HG03520 (cell line): ENCODE results near the gene PPP1CB.
"Not testable (repeated sequence)": the region's sequence is repeated elsewhere in the genome, so short reads cannot be mapped to it uniquely, and the experiment has no call there.

Experiments
- ATAC-seq: cut with Tn5 transposase; IDR thresholded peaks from one replicate; pipeline ENCODE4 v1.9.1; 2021; ENCODE audit warnings: mild to moderate bottlenecking, moderate library complexity; ENCODE audit not compliant: unreplicated experiment

Gene PPP1CB

GRCh38 chr2:28742619-28743018 lies 9.0 kb upstream of the PPP1CB start:
- ATAC-seq, result not testable (repeated sequence)

- no peak for ATAC-seq
These were observed 6.4 kb upstream of the PPP1CB start for GRCh38 chr2:28745225-28745624.

GRCh38 chr2:28745876-28746275 lies 5.8 kb upstream of the PPP1CB start:
- ATAC-seq, result no peak

DNA sequence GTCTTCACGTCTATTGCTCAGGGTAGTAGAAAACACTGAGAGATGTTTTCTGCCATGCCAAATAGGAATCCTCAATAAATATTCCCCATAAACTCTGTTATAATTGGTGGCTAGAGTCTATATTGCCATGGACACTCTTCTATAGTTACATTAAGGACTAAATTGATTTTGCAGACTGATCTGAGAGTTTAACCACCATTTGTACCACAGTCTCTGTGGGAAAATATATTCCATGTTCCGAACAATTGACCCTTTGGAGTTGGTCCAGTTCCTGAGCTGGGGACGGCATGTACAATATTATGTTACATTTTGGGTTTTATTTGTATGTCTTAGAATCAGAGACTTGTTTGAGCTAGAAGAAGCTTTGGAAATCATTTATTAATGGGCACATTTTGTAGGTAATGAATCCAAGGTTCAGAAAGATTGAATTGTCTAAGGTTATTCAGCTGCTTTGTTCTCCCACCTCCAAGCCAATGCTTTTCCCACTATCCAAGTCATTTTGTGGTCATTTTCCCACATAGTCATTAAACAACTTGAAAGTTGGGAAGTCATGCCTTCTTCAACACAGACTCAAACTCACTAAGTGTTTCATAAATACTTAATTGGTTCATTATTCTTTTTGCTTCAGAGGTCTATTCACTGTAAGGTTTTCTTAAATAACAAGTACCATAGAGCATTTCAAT lies 5.1 kb upstream of the PPP1CB start:
- ATAC-seq, result no peak

GRCh38 chr2:28747714-28748113 lies 3.9 kb upstream of the PPP1CB start:
- ATAC-seq, result no peak

- no peak for ATAC-seq
These were observed 3.5 kb upstream of the PPP1CB start for GRCh38 chr2:28748176-28748575.

- no peak for ATAC-seq
These were observed 2.7 kb upstream of the PPP1CB start for GRCh38 chr2:28748941-28749340.

DNA sequence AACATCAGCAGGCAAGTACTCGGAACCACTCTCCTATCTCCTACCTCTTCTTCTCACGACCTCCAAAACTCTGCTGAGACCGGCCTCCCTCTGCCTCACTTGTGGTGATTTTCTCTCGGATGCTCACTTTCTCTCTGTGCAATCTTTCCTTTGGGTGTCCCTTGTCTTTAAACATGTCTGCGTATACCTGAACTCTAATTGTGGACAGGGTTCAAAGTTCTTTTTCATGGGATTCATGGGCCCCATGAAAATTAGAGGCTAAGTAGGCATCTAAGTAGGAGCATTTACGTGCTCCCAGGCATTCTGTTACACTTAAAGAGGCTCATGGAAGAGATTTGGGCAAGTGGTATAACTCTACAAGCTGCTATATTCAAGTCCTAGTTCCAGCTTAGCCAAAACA lies 2.1 kb upstream of the PPP1CB start:
- ATAC-seq, result no peak

- no peak for ATAC-seq
These were observed 1.0 kb upstream of the PPP1CB start for GRCh38 chr2:28750316-28751251.

DNA sequence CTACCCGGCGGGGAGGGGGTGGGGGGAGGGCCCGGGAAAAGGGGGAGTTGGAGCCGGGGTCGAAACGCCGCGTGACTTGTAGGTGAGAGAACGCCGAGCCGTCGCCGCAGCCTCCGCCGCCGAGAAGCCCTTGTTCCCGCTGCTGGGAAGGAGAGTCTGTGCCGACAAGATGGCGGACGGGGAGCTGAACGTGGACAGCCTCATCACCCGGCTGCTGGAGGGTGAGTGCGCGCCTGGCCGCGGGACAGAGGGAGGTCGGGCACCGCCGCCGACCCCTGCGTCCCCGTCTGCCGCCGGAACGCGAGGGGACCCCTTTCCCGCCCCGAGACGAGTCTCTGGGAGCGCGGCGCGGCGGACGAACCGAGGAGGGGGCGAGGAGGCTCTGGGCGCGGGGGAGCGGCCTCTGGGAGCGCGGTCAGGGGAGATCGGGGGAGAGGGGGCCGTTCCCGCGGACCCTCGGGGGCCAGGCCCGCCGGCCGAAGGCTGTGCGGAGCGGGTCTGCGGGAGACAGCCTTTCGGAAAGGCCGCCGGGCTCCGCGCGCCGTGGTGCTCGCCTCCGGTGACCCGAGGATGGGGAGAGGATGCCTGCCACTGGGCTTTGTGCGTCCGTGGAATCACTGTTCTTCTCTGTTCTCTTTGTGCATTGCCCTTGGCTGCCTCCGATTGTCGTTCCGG lies 463 bp downstream of the PPP1CB start:
- peak; percentile 25 for ATAC-seq

GRCh38 chr2:28752631-28753376 lies 1.2 kb downstream of the PPP1CB start:
- ATAC-seq, result no peak

DNA sequence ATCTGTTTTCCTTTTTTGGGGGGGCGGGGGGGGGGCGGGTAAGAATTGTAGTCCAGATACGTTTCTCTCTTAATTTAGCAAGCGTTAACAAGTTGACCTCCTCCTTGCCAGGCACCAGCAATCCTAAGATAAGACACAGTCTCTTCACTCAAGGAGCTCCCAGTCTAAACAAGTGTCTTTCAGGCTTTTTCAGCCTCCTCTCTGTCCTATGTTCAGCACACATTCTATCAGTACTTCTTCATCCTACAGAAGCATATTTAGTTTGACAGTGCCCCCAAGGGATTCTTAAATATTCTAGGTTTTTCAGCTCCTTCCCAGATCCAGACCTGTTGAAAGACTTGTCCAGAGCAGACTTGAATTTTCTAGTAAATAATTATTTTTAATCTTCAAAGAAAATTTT lies 2.7 kb downstream of the PPP1CB start:
- ATAC-seq, result no peak

- ATAC-seq, result no peak
These were observed 3.8 kb downstream of the PPP1CB start for GRCh38 chr2:28755421-28755820.

GRCh38 chr2:28758459-28758858 lies 6.8 kb downstream of the PPP1CB start:
- no peak for ATAC-seq

- ATAC-seq, result no peak
These were observed 9.8 kb downstream of the PPP1CB start for GRCh38 chr2:28761420-28761819.

DNA sequence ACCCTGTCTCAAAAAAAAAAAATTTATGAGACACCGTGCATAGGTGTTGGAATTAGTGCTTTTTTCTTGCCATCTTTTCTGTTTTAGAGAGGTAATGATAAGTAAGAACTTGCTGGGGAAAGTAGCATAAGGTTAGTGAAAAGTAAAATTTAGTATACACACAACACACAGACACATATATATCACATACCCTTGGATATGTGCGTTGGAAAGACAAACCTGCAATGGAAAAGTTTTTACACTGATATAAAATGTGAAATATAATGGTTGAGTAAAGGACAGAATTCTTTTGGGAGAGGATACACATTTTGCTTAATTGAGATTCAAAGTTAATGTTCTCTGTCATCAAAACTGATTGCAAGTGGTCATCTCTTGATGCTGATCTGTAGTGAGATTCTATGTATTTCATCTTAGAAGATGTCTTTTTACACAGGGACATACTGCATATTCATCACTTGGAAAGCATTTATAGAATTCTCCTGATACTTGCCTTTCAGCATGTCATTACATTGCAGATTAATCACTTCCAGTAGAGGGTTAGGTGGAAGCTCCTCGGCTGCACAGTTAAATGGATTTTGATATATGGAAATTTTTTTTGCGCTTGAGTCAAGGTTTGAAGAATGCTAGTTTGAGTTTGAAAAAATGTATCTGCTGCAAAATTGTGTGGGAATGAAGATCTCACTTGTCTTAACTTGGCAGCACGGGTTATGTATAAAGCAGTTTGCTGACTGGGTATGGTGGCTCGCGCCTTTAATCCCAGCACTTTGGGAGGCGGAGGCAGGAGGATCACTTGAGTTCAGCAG lies 13.5 kb downstream of the PPP1CB start:
- ATAC-seq, result no peak

DNA sequence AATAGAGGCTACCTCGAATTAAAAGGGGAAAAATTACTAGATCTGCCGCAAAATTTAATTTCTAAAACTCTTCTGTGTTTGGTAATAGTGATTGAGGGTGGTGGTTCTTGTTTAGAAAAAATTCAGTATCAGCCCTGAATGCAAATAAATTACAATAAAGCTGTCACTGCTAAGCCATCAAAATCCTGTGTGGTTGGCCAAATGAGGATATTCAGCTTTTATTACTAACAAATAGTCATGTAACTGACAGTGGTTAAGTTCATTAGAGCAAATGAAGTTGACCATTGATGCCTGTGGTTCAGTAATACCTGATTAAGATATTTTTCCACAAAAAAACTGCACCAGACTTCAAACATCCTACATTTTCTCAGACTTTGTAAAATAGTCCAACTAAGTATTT lies 14.4 kb downstream of the PPP1CB start:
- ATAC-seq, result no peak

GRCh38 chr2:28767337-28767736 lies 15.7 kb downstream of the PPP1CB start:
- no peak for ATAC-seq

GRCh38 chr2:28768422-28768821 lies 16.8 kb downstream of the PPP1CB start:
- ATAC-seq, result no peak

- no peak for ATAC-seq
These were observed 17.3 kb downstream of the PPP1CB start for GRCh38 chr2:28768952-28769351.
